Choroid plexus epithelial cell (primary cell): ENCODE measurements around the gene REPIN1.
A peak's percentile ranks its signal among the peaks of the same experiment; 100 is the strongest.

Experiments used
- DNase-seq: peaks from one replicate; pipeline ENCODE4 v3.0.0-alpha.2; 2010; ENCODE audit warnings: low read depth
- H3K4me3 ChIP-seq: 2 replicates; pipeline ENCODE4 v1.5.1; 2011; ENCODE audit warnings: low read depth, mild to moderate bottlenecking, control low read depth, low read length, moderate library complexity
- CTCF ChIP-seq: conservative IDR thresholded peaks from 2 replicates; pipeline ENCODE4 v1.5.1; 2011; ENCODE audit warnings: low read depth, mild to moderate bottlenecking, control low read depth, inconsistent platforms, low read length, moderate library complexity

REPIN1 gene

GRCh38 chr7:150365673-150366398 lies 2.8 kb upstream of the REPIN1 start:
- DNase-seq = no peak
- no peak for TF ChIP-seq CTCF
- no peak overlapping the region for H3K4me3 ChIP-seq

- DNase-seq = no peak
- H3K4me3 ChIP-seq = peak overlapping the region; percentile 82
- no peak for TF ChIP-seq CTCF
These were observed 936 bp upstream of the REPIN1 start for GRCh38 chr7:150367677-150368095.

- peak overlapping the region; percentile 82 for H3K4me3 ChIP-seq
- no peak for DNase-seq
- no peak for TF ChIP-seq CTCF
These were observed 494 bp downstream of the REPIN1 start for GRCh38 chr7:150368884-150369747.

- H3K4me3 ChIP-seq = peak overlapping the region; percentile 82
- TF ChIP-seq CTCF = no peak
- no peak for DNase-seq
These were observed 1.3 kb downstream of the REPIN1 start for GRCh38 chr7:150369748-150370501.

- no peak for TF ChIP-seq CTCF
- no peak overlapping the region for H3K4me3 ChIP-seq
- peak; percentile 61 for DNase-seq
These were observed 2.0 kb downstream of the REPIN1 start for GRCh38 chr7:150370612-150371071.

GRCh38 chr7:150371131-150371995 lies 2.7 kb downstream of the REPIN1 start:
- no peak for DNase-seq
- H3K4me3 ChIP-seq = no peak overlapping the region
- TF ChIP-seq CTCF = no peak
